ENCODE measurements around the gene HIVEP3. TPM values are rescaled to one million over a fixed set of nuclear protein-coding genes. Genes with fewer than 3 reads are reported as not detected.

HIVEP3 gene
- total RNA-seq, 1 experiment from 2014 or later, result 1.4 TPM

DNA sequence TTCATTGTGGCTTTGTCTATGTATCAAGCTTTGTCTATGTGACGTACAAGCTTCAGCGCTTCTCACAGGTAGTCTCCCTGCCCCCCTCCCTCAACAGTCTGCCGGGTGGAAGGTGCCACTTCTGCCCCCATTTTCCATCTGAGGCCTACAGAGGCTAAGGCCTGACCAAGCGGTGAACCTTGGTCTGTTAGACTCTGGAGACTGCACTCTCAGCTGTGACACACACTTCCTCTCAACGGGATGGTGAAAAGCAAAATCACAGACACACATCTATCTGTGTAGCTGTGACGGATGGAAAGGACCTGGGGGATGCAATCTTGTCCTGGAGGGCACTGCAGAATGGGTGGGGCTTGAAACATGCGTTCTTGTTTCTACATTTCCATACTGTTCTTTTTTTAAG, 281.4 kb downstream of the HIVEP3 start:
- Histone ChIP-seq H3K18ac (ENCODE audit: insufficient read length, low read depth, low read length) (no peak overlapping the region), H3K4me2 (ENCODE audit: insufficient read depth, insufficient read length, low read length) (no peak overlapping the region), H3K27me3 (ENCODE audit: insufficient read depth, low read length) (no peaks in the 10 kb centered on the region), H2BK12ac (ENCODE audit: insufficient read length, low read depth, low read length) (no peak overlapping the region), H3K23ac (ENCODE audit: insufficient read length, low read depth, low read length) (no peak overlapping the region), H4K8ac (replicated peaks; ENCODE audit: insufficient read length, low read depth, low read length) (no peak overlapping the region), H3K9ac (ENCODE audit: extremely low read depth, insufficient read length, low read length) (no peak overlapping the region), H3K4me1 (ENCODE audit: insufficient read depth, low read length) (no peaks in the 10 kb centered on the region), H3K79me2 (ENCODE audit: insufficient read depth, low read length) (no peaks in the 10 kb centered on the region), H3T11ph (ENCODE audit: low read length) (no peak overlapping the region), H2BK5ac (ENCODE audit: insufficient read length, low read length) (no peak overlapping the region), H2AK5ac (ENCODE audit: insufficient read length, low read length) (no peak overlapping the region), H2AFZ (ENCODE audit: low read length) (no peak overlapping the region), H4K20me1 (ENCODE audit: control insufficient read depth, insufficient read depth, insufficient read length) (no peaks in the 10 kb centered on the region), H2BK120ac (ENCODE audit: low read depth, low read length, poor library complexity, severe bottlenecking) (no peak overlapping the region), H4K91ac (ENCODE audit: insufficient read length, low read depth, low read length) (no peak overlapping the region), H3K23me2 (ENCODE audit: insufficient read length, low read depth, low read length, poor library complexity, severe bottlenecking) (no peaks in the 10 kb centered on the region), H3K14ac (ENCODE audit: insufficient read depth, low read length) (no peak overlapping the region), H3K79me1 (ENCODE audit: insufficient read depth, low read depth, low read length, poor library complexity, severe bottlenecking) (no peaks in the 10 kb centered on the region), H3K27ac (ENCODE audit: insufficient read length, low read depth, low read length) (no peak overlapping the region), H3K56ac (ENCODE audit: insufficient read length, low read depth, low read length) (no peak overlapping the region), H2BK20ac (ENCODE audit: low read depth, low read length, poor library complexity, severe bottlenecking) (no peak overlapping the region), H3K4ac (ENCODE audit: low read depth, low read length) (no peak overlapping the region), H4K5ac (ENCODE audit: insufficient read length, low read depth, low read length) (no peak overlapping the region), H2BK15ac (ENCODE audit: low read depth, low read length) (no peak overlapping the region), H3K9me3 (ENCODE audit: control insufficient read depth, low read depth, low read length) (no peaks in the 10 kb centered on the region)
- WGBS (ENCODE audit: extremely low coverage, insufficient read length, low lambda C conversion rate), result no CpG with 5 or more reads among the region's 7 CpGs
- H3K27me3 Mint-ChIP-seq (ENCODE audit: low read depth), result peaks cover 10% of the 10 kb centered on the region
- H3K4me1 Mint-ChIP-seq, result peaks cover 6 to 10% of the 10 kb centered on the region in 2 experiments
- H3K4me3 Mint-ChIP-seq, result no peak overlapping the region
- TF ChIP-seq, protein P1, sequence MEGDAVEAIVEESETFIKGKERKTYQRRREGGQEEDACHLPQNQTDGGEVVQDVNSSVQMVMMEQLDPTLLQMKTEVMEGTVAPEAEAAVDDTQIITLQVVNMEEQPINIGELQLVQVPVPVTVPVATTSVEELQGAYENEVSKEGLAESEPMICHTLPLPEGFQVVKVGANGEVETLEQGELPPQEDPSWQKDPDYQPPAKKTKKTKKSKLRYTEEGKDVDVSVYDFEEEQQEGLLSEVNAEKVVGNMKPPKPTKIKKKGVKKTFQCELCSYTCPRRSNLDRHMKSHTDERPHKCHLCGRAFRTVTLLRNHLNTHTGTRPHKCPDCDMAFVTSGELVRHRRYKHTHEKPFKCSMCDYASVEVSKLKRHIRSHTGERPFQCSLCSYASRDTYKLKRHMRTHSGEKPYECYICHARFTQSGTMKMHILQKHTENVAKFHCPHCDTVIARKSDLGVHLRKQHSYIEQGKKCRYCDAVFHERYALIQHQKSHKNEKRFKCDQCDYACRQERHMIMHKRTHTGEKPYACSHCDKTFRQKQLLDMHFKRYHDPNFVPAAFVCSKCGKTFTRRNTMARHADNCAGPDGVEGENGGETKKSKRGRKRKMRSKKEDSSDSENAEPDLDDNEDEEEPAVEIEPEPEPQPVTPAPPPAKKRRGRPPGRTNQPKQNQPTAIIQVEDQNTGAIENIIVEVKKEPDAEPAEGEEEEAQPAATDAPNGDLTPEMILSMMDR (conservative IDR thresholded peaks at IDR 0.05), result no peak
- H3K9me3 Mint-ChIP-seq, result no peaks in the 10 kb centered on the region
- no peaks in the 10 kb centered on the region for H3K36me3 Mint-ChIP-seq (ENCODE audit: insufficient read depth in 1 of 3, low read depth in 3 of 3)
- H3K27ac Mint-ChIP-seq, result no peak overlapping the region
- DNase-seq, result no peak

All from H9 (cell line).